HG03439 (cell line): ENCODE results near the gene PLS3.
"Not testable (repeated sequence)": the region's sequence is repeated elsewhere in the genome, so short reads cannot be mapped to it uniquely, and the experiment has no call there.

Source experiments
- ATAC-seq: cut with Tn5 transposase; IDR thresholded peaks from one replicate; pipeline ENCODE4 v1.9.1; 2021; ENCODE audit warnings: mild to moderate bottlenecking, moderate library complexity; ENCODE audit not compliant: unreplicated experiment

Gene PLS3

DNA sequence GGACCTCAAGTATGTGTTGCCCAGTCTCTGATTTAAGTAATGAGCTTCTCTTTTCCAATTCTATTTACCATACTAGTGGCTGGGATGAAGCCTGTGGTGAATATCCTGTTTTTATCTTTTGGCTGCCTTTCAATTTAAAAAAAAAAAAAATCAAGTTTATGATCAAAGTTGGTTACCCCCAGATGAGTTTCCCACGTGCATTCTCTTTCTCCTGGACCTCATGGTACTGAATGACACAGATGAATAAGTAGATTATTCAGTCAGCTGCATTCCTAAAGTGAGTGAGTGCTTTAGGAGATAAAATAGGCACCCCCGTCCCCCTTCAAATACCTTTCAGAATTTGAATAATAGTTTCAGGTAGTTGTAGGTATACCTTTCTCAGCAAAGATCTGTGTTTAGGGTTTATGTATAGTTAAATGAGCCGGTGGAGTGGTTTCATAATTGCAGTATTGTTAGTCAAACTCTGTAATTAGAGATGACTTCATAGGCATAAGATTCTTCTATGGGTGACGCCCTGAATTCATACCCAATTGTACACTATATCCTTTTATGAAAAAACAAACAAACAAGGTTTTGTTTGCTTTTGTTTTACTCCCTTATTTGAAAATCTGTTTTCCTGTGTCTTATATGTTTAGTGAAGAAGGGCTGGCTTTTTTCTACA, 41.9 kb downstream of the PLS3 start:
- ATAC-seq, result no peak

DNA sequence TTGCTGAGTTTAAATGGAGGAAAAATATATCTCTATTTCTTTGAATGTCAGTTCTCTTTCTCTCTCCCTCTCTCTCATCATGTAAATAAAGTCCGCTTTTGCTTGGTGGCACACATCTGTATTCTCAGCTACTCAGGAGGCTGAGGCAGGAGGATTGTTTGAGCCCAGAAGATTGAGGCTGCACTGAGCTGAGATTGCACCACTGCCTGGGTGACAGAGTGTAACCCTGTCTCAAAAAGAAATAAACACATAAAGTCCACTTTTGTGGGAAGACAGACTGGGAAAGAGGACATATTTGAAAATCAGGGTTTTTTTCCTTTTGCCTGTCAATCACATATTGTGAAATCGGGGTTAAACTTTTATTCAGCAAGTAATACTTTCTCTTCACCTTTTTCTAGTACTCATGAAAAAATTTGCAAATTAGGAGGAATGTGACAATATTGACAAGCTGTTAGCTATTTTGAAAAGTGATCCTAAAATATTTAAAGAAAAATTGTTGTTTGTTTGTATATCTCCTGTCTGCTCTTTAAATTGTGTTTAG, 42.6 kb downstream of the PLS3 start:
- no peak for ATAC-seq

DNA sequence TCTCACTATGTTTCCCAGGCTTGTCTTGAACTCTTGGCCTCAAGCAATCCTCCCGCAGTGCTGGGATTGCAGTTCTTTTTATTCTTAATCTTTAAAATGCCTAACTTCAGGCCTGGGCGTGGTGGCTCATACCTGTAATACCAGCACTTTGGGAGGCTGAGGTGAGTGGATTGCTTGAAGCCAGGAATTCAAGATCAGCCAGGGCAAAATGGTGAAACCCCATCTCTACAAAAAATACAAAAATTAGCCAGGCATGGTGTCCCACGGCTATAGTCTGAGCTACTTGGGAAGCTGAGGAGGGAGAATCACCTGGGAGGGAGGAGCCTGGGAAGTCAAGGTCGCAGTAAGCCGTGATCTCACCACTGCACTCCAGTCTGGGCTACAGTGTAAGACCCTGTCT, 45.9 kb downstream of the PLS3 start:
- ATAC-seq, result no peak

DNA sequence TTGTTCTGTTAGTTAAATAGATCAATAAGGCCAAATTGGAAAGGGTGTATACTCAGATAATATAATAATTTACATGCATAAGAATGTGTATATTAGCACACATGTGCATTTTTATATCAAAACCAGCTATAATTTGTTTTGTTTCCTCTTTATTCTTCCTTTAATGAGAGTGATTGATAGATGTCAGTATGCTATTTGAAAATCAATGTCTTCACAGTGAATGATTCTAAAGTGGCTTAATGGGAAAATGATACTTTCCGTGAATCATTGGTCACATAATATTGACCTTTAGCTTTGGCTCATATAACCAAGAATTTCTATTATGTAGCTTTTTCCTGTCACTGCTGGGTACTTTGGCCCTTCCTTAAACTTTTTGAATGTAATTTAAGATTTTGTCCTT, 48.6 kb downstream of the PLS3 start:
- ATAC-seq, result no peak

DNA sequence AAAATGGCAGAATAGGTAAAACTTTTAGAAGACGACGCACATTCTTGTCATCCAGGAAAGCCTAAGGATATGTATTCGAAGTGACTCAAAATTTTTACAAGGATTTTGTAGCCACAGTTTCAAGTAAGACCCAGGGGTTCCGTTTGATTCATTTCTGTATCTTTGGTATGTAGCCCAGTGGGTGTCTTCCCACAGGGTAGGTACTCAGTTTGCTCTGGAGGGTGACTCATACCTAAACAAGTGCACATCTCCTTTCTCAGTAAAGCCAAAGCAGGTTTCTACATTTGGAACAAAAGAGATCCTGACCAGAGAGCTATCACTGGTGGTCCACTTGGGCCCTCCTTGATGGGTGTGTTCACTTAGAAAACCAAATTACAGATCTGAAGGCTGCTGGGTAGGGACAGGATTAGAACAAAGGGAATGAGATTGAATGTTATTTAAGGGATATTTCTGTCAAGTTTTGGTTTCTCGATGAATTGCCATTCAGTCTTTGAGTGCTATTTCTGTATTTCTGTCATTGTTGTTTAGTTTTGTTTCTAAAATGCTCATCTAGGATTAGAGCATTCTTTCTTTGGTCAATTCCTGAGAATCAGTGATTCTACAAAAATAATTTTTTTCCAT, 56.1 kb downstream of the PLS3 start:
- peak; percentile 99 for ATAC-seq

DNA sequence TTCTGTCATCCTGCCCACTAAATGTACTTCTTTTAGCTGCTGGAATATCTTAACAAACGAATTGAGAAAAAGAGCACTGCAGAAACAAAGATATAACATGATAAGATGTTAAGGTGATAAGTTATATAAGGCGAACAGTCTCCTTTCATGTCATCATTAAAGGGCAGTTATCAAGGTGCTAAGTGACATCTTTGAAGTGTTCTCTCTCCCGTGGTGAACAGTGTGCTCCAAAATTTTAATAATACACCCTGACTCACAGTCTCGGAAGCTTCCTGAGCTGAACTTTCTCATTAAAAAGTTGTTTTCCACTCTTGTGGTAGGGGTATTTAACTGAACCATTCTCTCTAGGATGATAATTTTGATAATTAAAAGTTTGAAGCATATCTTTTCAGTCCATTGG, 61.6 kb downstream of the PLS3 start:
- no peak for ATAC-seq

DNA sequence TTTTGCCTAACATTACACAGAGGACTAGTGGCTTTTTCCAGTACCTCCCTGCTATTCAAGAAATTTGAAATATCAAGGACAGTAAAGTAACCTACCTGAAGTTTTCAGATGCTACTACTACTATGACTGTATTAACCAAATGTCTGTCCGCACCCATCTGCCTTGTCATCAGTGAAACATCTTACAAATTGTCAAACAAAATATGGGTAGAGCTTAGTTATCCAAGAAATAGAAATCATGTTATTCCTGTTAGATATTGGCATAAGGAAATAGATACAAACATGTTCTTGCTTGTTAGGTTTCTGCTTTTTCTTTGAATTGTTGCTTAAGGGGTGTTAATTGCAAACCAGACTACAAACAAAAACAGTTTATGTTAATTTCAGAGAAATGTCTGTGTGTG, 63.9 kb downstream of the PLS3 start:
- ATAC-seq, result no peak

DNA sequence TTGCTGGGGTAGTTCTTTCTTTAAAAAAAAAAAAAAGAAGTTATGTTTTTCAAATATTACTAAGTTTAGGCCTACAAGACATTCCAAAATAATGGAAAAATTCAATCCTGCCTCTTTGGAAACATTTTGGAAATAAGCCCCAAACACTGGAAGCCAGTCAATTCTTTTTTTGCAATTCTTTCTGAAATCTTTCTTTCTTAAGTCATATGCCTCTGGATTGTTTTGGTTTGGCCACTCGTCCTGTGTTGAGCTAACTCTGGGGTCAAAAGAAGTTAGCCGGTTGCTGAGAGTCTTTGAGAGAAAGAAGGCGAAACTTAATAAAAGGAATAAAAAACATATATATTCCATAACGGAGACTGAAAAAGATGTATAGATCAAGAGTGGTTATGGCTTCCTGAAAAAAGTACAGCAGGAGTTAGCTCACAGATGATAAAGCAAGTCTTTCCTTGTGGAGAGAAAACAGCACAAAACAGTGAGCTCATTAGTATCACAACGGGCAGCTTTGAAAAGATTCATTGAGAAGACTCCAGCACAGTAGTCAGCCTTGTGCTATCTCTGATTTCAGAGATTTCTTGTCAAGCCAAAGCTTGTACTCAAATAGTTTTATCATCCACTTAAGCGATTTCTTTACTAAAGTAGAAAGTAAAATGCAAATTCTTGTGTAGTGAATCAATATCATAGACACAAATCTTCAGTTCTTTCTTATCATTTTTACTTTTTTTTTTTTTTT, 64.8 kb downstream of the PLS3 start:
- no peak for ATAC-seq

DNA sequence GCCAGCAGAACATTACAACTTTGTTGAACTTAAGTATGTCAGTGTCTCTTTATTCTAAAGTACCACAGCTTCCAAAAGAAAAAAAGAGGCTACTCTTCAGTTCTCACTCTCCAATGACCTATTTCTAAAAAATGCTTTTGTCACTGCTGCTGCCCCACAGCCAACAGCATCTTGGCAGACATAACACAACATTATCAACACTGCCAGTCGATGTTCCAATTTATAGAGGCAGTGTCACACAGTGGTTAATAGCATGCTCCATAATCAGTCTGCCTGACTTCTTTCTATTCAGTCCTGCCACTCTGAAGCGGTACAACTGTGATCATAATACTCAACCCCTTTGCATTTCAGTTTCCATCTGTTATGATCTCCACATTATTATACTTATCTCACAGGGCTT, 69.2 kb downstream of the PLS3 start:
- ATAC-seq, result no peak

DNA sequence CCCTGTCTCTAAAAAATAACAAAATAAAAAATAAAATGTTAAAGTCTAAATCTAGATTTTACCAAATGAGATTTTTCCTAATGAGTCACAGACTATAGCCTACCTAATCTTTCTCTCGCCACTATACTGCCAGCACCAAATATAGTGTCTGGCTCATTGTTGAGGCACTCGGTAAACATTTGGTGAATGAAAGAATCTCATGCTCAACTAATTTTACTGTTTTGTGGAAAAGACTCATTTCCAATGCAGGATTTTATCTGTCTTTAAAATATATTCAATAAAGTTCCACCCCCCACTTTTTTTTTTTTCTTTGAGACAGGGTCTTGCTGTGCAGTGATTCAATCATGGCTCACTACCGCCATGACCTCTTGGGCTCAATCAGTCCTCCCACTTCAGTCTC, 71.5 kb downstream of the PLS3 start:
- ATAC-seq, result no peak

DNA sequence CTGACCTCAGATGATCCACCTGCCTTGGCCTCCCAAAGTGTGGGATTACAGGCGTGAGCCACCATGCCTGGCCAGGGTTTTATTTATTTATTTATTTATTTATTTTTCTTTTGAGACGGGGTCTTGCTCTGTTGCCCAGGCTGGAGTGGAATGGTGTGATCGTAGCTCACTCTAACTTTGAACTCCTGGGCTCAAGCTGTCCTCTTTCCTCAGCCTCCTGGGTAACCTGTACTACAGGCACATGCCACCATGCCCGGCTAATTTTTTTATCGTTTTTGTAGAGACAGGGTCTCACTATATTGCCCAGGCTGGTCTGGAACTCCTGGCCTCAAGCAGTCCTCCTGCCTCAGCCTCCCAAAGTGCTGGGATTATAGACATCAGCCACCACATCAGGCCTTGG, 72.4 kb downstream of the PLS3 start:
- not testable (repeated sequence) for ATAC-seq

DNA sequence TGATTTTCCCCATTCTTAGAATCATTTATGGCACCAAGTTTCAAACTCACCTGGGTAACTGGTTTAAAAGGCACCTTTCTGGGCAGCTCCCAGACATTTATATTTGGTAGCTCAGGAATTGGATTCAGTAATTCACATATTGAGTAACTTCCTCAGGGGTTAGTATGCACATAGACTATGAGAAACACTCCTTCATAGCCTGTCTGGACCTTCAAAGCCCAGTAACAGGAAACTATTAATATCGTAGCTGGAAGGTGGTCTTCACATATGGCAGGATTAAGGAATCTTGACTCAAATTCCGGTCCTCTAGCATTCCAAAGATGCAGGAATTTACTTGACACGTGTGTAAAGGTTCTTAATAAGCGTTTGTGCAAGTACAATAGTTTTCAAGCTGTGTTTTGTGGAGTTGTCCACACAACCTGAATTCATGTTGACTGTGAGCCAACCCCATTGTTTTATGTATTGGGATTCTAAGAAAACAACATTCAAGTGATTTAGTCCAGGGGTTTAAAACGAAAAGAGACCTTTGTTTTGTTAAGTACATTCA, 78.4 kb downstream of the PLS3 start:
- ATAC-seq, result no peak

DNA sequence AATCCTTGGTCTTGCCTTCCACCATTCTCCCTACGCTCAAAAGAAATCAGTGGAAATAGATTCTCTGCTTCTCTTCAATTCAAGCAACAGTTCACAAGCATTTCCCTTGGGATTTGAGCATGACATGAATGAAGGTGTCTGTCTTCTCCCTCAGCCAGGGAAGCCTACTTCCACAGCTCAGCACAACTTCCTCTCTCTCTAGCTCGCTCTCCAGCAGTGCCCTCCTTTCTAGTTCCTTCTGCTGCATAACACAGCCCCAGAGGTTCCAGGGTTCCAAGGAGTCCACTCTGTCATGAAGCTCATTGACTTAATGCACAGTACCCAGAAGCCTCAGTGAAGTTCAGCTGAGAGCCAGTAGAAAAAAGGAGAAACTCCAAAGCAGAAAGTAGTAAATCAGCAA, 81.3 kb downstream of the PLS3 start:
- ATAC-seq, result no peak

DNA sequence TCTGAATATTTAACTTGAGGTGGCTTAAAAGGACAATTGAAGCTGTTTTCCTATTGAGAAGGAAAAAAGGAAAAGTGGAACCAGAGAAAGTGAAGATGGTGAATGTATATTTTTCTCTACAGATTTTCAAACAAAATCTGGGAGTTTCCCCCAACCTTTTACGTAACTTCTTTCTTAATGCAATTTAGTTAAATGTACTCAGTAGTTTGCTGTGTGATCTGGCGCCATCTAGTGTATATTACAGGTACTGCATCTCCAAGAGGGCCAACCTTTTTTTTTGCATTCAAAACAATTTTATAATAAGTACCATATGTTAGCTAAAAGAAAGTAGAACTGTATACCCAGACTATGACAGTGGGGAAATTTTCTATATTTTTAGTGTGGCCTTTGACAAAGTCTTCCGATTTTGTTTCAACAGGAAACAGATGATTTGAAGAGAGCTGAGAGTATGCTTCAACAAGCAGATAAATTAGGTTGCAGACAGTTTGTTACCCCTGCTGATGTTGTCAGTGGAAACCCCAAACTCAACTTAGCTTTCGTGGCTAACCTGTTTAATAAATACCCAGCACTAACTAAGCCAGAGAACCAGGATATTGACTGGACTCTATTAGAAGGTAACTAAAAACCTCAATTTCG, 82.0 kb downstream of the PLS3 start:
- ATAC-seq, result no peak

DNA sequence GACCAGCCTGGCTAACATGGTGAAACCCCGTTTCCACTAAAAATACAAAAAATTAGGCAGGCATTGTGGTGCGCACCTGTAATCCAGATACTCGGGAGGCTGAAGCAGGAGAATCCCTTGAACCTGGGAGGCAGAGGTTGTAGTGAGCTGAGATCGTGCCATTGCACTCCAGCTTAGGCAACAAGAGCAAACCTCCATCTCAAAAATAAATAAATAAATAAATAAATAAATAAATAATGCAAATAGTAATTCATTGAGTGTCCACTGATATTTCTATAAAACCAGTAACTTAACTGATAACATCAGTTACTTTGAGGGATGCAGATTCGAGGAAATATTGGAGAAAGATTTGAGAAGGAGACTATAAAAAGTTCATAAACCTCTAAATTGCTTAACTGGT, 83.4 kb downstream of the PLS3 start:
- not testable (repeated sequence) for ATAC-seq

DNA sequence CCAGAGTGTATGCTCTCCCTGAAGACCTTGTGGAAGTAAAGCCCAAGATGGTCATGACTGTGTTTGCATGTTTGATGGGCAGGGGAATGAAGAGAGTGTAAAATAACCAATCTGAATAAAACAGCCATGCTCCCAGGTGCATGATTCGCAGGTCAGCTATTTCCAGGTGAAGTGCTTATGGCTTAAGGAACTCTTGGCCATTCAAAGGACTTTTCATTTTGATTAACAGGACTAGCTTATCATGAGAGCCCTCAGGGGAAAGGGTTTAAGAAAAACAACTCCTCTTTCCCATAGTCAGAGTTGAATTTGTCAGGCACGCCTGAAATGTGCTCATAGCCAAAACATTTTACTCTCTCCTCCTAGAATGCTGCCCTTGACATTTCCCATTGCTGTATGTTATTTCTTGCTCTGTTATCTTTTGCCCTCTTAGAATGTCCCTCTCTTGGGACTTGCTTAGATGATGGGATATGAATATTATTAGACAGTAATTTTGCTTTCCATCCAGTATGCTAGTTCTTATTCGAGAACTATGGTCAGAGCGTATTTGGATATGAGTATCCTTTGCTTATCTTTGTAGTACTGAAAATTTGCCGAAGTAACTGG, 88.6 kb downstream of the PLS3 start:
- no peak for ATAC-seq

DNA sequence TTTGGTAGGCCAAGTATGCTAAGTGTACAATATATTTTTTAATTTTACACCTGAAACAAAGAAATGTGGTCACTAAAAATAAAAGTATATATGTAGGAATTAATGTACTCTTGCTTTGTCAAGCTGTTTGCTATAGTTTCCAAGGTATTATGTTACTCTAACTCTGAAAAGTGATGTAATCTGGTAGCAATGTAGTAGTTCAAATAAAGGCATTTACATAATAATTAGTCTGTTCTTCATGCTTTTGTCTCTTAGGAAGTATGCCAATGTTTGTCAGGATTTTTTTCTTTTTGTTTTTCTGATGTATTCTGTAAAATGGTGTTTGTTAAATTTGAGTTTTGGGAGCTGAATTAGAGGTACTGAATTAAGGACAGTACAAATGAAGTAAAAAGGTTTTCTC, 89.5 kb downstream of the PLS3 start:
- ATAC-seq, result no peak

DNA sequence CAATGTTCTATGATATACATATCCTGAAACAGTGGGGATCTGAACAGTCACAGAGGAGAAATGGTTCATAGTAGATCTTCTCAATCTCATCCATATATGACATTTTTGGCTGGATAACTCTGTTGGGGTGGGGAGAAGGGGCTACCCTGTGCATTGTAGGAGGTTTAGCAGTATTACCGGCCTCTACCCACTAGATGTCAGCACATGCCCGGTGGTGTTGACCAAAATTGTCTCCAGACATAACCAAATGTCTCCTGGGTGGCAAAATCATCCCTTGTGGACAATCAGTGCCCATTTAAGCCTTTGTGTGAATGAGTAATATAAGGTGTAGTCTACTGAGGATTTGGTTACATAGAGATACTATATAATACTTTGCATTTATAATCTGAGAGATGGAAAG, 89.9 kb downstream of the PLS3 start:
- no peak for ATAC-seq

DNA sequence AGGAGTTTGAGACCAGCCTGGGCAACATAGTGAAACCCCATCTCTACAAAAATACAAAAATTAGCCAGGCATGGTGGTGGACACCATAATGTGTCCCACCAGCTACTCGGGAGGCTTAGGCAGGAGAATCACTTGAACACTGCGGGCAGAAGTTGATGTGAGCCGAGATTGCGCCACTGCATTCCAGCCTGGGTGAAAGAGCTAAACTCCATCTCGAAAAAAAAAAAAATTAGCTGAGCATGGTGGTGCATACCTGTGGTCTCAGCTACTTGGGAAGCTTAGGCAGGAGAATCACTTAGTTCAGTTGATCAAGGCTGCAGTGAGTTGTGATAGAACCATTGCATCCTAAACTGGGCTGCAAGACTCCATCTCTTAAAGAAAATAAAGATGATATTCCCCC, 91.2 kb downstream of the PLS3 start:
- no peak for ATAC-seq

DNA sequence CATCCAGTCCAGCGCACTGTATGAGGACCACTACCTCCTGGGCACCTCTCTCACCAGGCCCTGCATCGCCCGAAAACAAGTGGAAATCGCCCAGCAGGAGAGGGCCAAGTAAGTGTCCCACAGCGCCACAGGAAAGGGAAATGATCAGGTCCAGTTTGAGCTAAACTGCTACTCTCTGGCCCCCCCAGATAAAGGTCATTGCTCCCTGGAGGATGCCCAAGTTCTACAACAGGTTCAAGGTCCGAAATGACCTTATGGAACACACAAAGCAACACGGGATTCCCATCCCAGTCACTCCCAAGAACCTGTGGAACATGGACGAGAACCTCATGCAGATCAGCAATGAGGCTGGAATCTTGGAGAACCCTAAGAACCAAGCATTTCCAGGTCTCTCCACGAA, 104.1 kb downstream of the PLS3 start:
- no peak for ATAC-seq

DNA sequence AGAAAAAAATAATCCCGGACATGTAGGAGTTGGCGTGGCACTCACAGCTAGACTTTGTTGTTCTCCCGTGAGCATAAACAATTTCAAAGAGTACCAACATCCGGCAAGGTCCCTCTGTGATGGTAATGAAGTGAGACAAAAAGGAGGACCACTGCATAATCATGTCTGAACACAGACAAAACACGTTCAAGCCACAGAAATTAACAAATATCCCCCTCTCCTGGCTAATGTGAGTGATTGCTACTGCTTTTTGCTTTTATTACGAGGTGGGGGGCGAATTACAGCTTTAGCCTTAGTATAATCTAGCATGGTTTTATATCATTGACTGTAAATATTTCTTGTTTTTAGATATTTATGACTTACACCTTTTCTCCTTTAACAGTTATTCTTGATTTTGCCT, 118.5 kb downstream of the PLS3 start:
- ATAC-seq, result no peak
